HepG2 (cell line): ENCODE results near the gene C14orf93. TPM values are rescaled to one million over a fixed set of nuclear protein-coding genes. Genes with fewer than 3 reads are reported as not detected.

Source experiments
- KAT2B ChIP-seq: fragments of 150-350 bp; IDR thresholded peaks from 2 replicates; pipeline ENCODE4 v1.6.1; 2014; ENCODE audit warnings: low read depth, low read length, borderline replicate concordance
- NFYC ChIP-seq: IDR thresholded peaks from 2 replicates; pipeline ENCODE4 v1.6.1; 2016; ENCODE audit warnings: missing genetic modification reagents, missing compliant biosample characterization
- PHF21A ChIP-seq: sonication (generic); formaldehyde crosslinking; IDR thresholded peaks from 2 replicates; pipeline ENCODE4 v1.5.0; 2020; ENCODE audit warnings: mild to moderate bottlenecking, missing genetic modification reagents
- RARG ChIP-seq: sonication (generic); formaldehyde crosslinking; IDR thresholded peaks from 2 replicates; pipeline ENCODE4 v1.4.0; 2020; ENCODE audit warnings: low read depth, mild to moderate bottlenecking, missing genetic modification reagents
- ZFP37 ChIP-seq: sonication (generic); formaldehyde crosslinking; IDR thresholded peaks from 2 replicates; pipeline ENCODE4 v1.4.0; 2020; ENCODE audit warnings: missing genetic modification reagents, borderline replicate concordance
- ZNF75D ChIP-seq: sonication (generic); formaldehyde crosslinking; IDR thresholded peaks from 2 replicates; pipeline ENCODE4 v1.8.1; 2023; ENCODE audit warnings: missing genetic modification reagents, mild to moderate bottlenecking, borderline replicate concordance
- ZSCAN12 ChIP-seq: sonication (generic); formaldehyde crosslinking; IDR thresholded peaks from 2 replicates; pipeline ENCODE4 v1.9.0; 2021; ENCODE audit warnings: mild to moderate bottlenecking, missing genetic modification reagents
- polyA plus RNA-seq, 8 experiments: library from polyadenylated mRNA; depleted of rRNA in 3 of 8; stranded (reverse) in 7 of 8; unstranded in 1 of 8; fragments of >200 nt; fragmentation: Illumina TruSeq in 4 of 8; extraction: Trizol in 4 of 8; gene quantifications; 2 replicates each; pipeline versions ENCODE4 v1.2.1 to v1.2.3, GENCODE V29; 2011 to 2016; ENCODE audit warnings: low read depth in 4 of 8, missing spikeins in 1 of 8, mixed read lengths in 1 of 8; ENCODE audit not compliant: insufficient read depth in 1 of 8
- total RNA-seq, 5 experiments: library from RNA; depleted of rRNA; stranded (reverse); fragments of >200 nt; fragmentation: Illumina TruSeq; extraction: Trizol; gene quantifications; 2 replicates each; pipeline ENCODE4 v1.2.3, GENCODE V29; 2016; ENCODE audit warnings: low read depth in 1 of 5
- TF ChIP-seq, protein P1 (sequence below), 2 experiments: fragments of 450-650 bp in 1 of 2; sonication (generic) in 1 of 2; formaldehyde crosslinking in 1 of 2; IDR thresholded peaks; 2 replicates each; pipeline versions ENCODE4 v1.6.1 to v1.8.0; 2016 to 2022; ENCODE audit warnings: antibody characterized with exemption in 1 of 2, mild to moderate bottlenecking in 1 of 2, missing genetic modification reagents in 1 of 2
- TF ChIP-seq, protein P2 (sequence below): sonication (generic); formaldehyde crosslinking; IDR thresholded peaks from 2 replicates; pipeline ENCODE4 v1.5.0; 2020; ENCODE audit warnings: missing genetic modification reagents
- TF ChIP-seq, protein P3 (sequence below): sonication (generic); formaldehyde crosslinking; IDR thresholded peaks from 2 replicates; pipeline ENCODE4 v1.4.0; 2020; ENCODE audit warnings: missing genetic modification reagents, mild to moderate bottlenecking, borderline replicate concordance
- TF ChIP-seq, protein P4 (sequence below): sonication (generic); IDR thresholded peaks from 2 replicates; pipeline ENCODE4 v1.6.1; 2016; ENCODE audit warnings: low read depth, borderline replicate concordance

Gene C14orf93
- total and polyA plus RNA-seq, 2 of the 13 experiments (the other 11 are each of a cell fraction or from before 2014, with no cell fraction given): 11.4 to 22.5 TPM

DNA sequence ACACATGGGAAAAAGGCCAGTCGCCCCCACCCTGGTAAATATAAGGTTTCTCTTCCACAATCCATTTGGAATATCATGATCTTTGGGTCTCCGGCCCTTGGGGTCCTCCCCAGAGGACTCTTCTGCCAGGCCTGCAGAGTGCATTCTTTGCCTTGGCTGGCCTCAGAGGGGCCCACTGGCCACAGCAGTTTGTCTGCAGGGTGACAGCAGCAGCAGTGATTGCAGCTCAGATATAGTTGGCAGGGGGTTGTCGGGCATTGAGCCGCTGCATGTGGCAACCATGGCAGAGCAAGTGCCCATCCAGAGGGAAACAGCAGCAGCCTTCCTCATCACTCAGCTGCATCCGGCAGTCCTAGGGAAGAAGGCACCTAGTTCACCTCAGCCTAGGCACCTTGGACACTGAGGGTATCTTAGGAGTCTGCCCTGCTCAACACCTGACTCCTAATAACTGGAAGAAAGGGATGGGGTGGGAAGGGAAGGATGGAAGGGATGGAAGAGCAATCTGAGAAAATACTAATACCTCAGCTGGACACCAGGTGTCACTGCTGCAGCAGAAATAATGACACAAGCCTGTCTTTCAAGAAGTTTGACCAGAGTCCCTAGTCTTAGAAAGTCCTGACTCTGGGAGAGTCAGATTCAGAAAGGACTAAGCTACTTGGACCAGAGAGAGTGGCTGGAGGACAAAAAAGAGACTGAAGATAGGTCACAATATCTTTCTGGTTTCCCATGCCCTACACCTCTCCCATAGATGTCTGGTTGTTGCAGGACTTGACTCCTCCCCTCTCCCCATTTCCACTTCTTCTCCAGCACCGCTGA is 36.5 kb downstream of the C14orf93 start (continued):
- TF ChIP-seq, protein P1, sequence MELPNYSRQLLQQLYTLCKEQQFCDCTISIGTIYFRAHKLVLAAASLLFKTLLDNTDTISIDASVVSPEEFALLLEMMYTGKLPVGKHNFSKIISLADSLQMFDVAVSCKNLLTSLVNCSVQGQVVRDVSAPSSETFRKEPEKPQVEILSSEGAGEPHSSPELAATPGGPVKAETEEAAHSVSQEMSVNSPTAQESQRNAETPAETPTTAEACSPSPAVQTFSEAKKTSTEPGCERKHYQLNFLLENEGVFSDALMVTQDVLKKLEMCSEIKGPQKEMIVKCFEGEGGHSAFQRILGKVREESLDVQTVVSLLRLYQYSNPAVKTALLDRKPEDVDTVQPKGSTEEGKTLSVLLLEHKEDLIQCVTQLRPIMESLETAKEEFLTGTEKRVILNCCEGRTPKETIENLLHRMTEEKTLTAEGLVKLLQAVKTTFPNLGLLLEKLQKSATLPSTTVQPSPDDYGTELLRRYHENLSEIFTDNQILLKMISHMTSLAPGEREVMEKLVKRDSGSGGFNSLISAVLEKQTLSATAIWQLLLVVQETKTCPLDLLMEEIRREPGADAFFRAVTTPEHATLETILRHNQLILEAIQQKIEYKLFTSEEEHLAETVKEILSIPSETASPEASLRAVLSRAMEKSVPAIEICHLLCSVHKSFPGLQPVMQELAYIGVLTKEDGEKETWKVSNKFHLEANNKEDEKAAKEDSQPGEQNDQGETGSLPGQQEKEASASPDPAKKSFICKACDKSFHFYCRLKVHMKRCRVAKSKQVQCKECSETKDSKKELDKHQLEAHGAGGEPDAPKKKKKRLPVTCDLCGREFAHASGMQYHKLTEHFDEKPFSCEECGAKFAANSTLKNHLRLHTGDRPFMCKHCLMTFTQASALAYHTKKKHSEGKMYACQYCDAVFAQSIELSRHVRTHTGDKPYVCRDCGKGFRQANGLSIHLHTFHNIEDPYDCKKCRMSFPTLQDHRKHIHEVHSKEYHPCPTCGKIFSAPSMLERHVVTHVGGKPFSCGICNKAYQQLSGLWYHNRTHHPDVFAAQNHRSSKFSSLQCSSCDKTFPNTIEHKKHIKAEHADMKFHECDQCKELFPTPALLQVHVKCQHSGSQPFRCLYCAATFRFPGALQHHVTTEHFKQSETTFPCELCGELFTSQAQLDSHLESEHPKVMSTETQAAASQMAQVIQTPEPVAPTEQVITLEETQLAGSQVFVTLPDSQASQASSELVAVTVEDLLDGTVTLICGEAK (IDR thresholded peaks at IDR 0.05): no peak
- TF ChIP-seq, protein P1 (CRISPR knock-in tag; IDR thresholded peaks at IDR 0.05): no peak
- TF ChIP-seq ZNF75D (no peak), ZFP37 (CRISPR knock-in tag) (no peak), KAT2B (no peak), PHF21A (CRISPR knock-in tag) (no peak), ZSCAN12 (CRISPR knock-in tag) (no peak), NFYC (CRISPR knock-in tag) (peak; percentile 31; the same call in 1 of the 2 replicates), RARG (CRISPR knock-in tag) (no peak)
- TF ChIP-seq, protein P2, sequence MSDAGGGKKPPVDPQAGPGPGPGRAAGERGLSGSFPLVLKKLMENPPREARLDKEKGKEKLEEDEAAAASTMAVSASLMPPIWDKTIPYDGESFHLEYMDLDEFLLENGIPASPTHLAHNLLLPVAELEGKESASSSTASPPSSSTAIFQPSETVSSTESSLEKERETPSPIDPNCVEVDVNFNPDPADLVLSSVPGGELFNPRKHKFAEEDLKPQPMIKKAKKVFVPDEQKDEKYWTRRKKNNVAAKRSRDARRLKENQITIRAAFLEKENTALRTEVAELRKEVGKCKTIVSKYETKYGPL (CRISPR knock-in tag): no peak
- TF ChIP-seq, protein P3, sequence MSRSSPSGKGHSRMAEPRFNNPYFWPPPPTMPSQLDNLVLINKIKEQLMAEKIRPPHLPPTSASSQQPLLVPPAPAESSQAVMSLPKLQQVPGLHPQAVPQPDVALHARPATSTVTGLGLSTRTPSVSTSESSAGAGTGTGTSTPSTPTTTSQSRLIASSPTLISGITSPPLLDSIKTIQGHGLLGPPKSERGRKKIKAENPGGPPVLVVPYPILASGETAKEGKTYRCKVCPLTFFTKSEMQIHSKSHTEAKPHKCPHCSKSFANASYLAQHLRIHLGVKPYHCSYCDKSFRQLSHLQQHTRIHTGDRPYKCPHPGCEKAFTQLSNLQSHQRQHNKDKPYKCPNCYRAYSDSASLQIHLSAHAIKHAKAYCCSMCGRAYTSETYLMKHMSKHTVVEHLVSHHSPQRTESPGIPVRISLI (CRISPR knock-in tag): peak; percentile 58; the same call in 1 of the 2 replicates
- TF ChIP-seq, protein P4, sequence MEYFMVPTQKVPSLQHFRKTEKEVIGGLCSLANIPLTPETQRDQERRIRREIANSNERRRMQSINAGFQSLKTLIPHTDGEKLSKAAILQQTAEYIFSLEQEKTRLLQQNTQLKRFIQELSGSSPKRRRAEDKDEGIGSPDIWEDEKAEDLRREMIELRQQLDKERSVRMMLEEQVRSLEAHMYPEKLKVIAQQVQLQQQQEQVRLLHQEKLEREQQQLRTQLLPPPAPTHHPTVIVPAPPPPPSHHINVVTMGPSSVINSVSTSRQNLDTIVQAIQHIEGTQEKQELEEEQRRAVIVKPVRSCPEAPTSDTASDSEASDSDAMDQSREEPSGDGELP: no peak
